HK-2 (cell line): ENCODE data around the gene TBX15.

ENCODE experiments used
- DNase-seq: peaks from one replicate; pipeline ENCODE4 v3.0.0-alpha.2; 2018; ENCODE audit not compliant: unreplicated experiment

The TBX15 gene

DNA sequence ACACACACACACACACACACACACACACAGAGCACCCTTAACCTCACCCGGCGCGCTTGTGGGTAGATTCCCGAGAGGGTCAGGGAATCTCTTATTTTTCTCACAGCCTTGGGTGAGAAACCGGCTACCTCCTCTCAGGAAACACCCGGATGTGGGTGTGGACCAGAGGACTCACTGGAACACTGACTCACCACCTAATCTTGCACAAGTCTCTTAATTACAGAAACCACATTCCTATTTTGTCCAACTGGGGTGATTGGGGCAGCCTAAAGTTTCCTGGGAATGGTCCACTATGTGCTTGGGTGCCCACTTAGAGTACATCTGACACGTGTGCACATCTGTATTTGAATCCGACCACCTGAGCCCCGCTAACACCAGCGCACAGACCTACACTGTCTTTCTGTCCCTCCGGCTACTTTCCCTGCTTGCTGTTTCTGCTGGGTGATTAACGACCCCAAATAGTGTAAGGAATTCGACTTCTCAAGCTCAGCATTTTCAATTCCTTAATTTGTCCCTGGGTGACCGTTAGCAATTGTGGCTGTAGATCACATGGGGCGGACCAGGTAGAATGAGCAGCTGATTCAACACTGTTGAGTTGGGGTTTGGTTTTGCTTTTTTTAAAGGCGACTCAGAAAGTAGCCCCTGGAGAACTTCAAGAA, 14.0 kb upstream of the TBX15 start:
- DNase-seq: peak; percentile 63

DNA sequence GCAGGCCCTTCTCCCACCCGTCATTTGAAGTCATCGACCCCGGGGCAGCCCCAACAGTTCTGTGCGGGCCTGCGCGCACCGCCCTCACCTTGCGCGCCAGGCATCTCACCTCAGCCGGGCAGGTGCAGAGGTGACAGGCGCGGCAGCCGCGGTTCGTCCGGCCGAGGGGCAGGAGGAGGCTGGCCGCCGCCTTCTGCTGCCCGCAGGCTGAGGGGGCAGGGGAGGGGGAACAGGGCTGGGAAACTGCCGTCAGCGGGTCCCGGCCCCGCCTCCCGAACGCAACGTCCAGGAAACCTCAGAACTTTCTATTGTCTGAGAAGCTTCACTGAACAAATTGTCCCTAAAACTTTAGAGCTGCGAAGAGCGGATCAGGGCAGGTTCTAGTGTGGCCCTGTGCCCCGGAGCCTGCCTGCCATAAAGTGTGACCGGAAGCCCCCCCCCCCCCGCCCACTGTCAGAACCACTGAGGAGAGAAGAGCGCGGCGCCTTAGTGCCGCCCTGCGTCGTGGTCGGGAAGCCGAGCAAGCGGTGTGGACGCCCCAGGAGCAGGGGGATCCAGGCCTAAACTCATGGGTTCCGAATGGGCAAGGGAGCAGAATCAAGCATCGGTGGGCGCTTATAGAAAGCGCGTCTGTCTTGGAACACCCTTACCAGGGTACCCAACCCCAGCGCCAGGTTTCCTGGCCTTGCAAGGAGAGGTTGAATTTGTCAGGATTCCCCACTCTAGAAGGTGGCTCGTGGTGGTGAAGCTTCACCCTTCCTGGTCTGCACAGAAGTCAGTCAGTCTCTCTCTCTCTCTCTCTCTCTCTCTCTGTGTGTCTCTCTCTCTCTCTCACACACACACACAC, 13.3 kb upstream of the TBX15 start:
- peak; percentile 41 for DNase-seq

- no peak for DNase-seq
Measured at GRCh38 chr1:119000371-119001180, 12.4 kb upstream of the TBX15 start.

GRCh38 chr1:118999348-119000071, 11.4 kb upstream of the TBX15 start:
- DNase-seq: no peak

- no peak for DNase-seq
Measured at GRCh38 chr1:118998171-118998570, 10.0 kb upstream of the TBX15 start.

GRCh38 chr1:118997225-118997624, 9.1 kb upstream of the TBX15 start:
- DNase-seq: no peak

GRCh38 chr1:118995312-118996016, 7.3 kb upstream of the TBX15 start:
- no peak for DNase-seq

- DNase-seq: no peak
Measured at GRCh38 chr1:118993700-118994026, 5.5 kb upstream of the TBX15 start.

- no peak for DNase-seq
Measured at GRCh38 chr1:118992868-118993699, 4.9 kb upstream of the TBX15 start.

- no peak for DNase-seq
Measured at GRCh38 chr1:118992237-118992825, 4.2 kb upstream of the TBX15 start.

- no peak for DNase-seq
Measured at GRCh38 chr1:118991448-118991847, 3.3 kb upstream of the TBX15 start.

DNA sequence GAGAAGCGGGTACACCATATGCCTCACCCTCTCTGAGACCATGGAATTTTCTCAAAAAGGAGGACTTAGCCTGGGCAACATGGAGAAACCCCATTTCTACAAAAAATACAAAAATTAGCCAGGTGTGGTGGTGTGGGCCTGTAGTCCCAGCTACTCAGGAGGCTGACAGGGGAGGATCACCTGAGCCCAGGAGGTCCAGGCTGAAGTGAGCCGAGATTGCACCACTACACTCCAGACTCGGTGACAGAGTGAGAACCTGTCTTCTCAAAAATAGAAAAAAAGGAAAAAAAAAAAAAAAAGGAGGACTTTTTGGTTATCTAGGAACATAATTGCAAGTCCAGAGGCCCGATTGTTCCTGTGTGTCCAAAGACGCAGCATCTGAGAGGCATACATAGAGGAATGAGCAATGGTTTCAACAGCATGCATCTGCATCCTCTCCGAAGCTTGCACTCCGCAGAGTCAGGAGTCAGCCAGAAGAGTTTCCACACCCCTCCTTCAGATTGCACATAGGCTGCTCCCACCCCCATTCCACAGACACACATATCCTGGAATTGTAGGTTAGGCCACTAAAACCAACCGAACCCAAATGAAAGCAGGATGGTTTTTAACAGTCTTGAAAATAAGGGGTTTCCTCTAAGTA, 2.5 kb upstream of the TBX15 start:
- DNase-seq: no peak

- DNase-seq: no peak
Measured at GRCh38 chr1:118989878-118990378, 1.8 kb upstream of the TBX15 start.

- no peak for DNase-seq
Measured at GRCh38 chr1:118989006-118989815, 1.1 kb upstream of the TBX15 start.

DNA sequence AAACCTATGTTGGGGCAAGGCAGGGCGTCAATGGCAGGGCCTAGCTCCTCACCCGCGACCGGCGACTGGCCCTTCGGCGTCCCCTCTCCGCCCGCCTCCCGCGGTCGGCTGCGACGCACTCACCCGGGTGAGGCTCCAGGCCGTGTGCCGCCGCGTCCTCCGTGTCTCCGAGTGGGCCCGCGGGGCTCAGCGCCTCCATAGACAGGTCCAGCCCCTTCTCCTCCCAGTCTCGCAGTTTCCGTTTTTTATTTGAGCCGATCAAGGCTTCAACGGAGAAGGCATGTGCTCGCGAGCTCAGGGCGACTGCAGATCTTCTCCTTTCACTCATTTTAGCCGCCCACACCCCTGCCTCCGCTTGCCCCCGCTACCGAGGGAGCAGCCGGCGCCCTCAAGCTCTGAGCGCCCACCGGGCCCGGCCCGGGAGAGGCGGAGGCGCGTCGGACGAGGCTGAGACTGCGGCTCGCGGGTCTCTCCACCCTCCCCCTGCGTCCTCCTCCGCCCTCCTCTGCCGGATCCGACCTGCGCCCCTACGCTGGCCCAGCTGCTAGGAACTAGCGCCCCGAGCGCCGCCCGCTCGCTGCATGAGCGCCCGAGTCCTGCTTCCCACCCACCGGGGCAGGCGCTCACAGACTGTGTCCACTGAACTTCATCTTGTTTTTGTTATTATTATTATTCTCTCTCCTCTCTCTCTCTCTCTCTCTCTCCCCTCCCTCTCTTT, 516 bp downstream of the TBX15 start:
- DNase-seq: peak; percentile 75

DNA sequence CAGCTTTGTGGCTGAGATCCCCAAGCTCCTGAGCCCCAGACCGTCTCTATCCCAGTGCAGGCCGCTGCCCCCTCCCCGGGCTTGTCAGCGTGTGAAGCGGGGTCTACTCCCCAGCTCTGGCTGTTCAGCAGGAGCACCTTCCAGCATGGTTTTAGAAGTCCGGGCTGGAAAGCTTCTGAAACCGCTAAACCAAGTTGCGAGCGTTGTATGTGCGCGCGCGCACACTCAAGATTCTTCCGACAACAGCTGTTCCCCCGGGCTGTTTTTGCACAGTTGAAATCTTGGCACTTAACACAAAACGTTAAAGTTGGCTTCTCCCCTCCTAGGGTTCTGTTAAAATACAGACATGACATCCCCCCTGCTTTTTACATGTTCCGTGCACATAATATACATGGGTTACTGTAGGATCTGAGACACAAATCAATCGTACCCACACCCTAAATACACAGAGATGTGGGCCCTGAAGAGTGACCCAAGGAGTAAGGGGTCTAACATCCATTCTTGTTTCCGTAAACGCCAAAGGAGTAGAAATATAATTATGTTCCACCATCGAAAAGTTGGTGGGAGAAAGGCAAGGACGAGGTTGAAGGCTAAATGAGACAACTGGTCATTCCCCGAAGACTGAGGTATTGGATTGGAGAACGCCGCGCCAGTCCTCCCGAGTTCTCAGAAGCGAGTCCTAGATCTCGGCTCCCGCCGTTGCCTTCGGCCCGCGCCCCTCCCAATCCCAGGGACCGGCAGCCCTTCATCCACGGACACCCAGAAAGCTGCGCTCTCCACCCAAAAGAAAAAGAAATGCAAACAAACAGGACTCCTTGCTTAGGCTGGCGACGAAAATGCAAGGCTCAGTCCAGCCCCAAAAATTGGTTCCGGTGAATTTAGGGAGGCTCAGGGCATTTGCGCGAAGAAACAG, 1.3 kb downstream of the TBX15 start:
- DNase-seq: peak; percentile 65
